ENCODE results near the gene ECM1.
A peak's percentile ranks its signal among the peaks of the same experiment; 100 is the strongest.

The ECM1 gene

DNA sequence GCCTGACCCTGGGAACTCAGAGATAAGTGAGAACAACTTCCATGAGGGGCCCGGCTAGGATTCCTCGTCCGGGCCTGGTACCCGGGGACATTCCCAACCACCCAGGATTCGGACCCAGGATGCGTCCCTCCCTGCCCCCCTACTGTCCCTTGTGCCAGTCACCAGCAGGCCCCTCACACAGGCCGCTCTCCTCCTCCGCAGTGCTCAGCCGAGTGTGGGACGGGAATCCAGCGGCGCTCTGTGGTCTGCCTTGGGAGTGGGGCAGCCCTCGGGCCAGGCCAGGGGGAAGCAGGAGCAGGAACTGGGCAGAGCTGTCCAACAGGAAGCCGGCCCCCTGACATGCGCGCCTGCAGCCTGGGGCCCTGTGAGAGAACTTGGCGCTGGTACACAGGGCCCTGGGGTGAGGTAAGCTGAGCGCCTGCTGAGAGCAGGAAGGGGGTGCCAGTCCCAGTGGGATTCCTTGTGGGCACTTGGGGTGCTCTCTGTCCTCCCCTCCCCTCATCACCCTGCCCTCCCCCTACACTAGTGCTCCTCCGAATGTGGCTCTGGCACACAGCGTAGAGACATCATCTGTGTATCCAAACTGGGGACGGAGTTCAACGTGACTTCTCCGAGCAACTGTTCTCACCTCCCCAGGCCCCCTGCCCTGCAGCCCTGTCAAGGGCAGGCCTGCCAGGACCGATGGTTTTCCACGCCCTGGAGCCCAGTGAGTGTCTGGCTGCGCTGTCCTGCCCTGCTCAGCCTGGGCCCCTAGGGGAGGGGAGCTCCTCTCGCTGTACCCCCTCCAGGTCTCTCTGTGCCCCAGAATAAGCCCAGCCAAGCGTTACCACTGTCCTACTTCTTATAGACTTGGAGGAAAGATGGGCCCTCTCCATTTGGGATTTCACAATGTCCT lies 51.1 kb downstream of the ECM1 start:
- DNase-seq (ENCODE audit: low spot score): no peak

DNA sequence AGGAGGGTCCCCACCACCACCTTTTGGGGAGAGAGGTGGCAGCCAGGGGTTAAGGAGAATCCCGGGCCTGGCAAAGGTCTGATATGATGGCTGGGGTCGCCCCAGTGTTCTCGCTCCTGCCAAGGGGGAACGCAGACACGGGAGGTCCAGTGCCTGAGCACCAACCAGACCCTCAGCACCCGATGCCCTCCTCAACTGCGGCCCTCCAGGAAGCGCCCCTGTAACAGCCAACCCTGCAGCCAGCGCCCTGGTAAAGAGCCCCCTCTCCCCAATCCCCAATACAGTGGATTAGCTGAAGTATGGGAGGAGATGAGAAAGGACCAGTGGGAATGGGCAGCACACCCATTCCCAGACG lies 51.7 kb downstream of the ECM1 start:
- no peak for DNase-seq (ENCODE audit: low spot score)

DNA sequence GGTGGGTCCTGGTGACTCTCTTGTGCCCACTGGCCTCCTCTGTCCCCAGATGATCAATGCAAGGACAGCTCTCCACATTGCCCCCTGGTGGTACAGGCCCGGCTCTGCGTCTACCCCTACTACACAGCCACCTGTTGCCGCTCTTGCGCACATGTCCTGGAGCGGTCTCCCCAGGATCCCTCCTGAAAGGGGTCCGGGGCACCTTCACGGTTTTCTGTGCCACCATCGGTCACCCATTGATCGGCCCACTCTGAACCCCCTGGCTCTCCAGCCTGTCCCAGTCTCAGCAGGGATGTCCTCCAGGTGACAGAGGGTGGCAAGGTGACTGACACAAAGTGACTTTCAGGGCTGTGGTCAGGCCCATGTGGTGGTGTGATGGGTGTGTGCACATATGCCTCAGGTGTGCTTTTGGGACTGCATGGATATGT lies 52.1 kb downstream of the ECM1 start:
- peak; percentile 56 for DNase-seq (ENCODE audit: low spot score)

DNA sequence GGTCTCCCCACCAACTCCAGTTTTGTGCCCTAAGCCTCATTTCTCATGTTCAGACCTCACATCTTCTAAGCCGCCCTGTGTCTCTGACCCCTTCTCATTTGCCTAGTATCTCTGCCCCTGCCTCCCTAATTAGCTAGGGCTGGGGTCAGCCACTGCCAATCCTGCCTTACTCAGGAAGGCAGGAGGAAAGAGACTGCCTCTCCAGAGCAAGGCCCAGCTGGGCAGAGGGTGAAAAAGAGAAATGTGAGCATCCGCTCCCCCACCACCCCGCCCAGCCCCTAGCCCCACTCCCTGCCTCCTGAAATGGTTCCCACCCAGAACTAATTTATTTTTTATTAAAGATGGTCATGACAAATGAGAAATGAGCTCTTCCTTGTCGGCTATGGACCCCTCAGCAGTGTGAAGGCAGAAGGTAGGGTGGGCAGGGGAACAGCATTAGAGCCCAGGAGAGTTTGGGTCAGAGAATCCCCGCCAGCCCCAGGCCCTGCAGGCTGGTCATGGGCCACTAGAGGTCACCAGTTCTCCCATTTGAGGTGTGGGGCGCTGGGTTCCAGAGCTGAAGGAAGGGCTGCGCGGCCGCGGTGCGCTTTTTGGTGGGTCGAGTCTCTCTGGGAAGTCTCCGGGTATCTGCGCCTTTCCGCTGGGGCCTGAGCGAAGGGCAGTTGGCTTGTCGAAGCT lies 52.8 kb downstream of the ECM1 start:
- peak; percentile 83 for DNase-seq (ENCODE audit: low spot score)

DNA sequence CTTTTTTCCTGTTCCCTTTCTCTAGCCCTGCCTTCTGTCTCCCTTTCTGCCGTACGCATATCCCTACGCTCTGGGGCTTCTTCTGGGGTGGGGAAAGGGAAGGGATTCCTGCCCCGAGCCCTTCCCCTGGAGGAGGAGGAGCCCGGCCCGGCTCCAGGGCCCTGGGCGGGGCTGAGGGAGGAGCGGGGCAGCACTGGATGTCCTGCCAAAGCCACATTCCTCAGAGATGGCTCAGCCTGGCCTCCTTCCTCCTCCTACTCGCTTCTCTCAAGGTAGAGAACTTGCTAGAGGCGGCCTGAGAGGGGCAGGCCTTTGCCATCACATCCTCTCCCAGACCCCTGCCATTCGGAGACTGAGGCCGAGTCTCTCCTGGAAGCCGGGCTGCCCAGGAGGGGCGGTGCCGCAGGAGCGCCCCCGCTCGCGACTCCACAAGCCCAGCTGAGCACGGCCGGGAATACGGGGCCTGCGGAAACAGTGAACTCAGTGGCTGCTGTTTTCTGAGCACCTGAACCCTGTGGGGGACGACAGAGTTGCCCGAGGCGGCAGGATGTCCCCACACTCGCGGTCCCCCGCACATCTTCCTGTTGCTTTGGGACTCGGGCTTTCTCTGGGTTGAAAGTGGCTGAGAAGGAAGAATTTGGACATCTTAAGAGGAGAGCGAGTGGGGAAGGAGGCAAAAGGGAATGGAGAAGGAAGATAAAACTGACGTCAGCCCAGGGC lies 53.5 kb downstream of the ECM1 start:
- DNase-seq (ENCODE audit: low spot score): peak; percentile 96

DNA sequence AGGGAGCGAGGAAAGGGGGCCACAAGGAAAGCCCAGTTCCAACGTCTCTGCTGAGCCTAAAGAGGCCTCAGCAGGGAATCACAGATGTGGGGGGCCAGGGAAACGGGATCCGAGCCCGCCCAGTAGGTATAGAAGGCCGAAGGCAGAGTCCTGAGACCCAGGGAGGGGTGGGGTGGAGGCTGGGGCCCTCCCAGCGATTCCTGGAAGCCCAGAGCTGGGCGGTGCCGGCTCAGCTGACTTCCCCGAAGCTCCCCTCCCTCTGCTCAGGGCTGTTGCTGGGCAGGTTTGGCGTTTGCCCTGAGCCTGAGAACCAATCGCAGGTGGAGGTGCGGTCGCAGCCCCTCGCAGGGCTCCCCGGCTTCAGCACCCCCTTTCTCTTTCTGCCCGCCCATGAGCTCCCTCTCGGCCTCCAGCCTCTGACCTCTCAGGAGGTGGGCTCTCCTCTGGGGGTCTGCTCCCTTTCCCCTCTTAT lies 54.1 kb downstream of the ECM1 start:
- DNase-seq (ENCODE audit: low spot score): peak; percentile 88

DNA sequence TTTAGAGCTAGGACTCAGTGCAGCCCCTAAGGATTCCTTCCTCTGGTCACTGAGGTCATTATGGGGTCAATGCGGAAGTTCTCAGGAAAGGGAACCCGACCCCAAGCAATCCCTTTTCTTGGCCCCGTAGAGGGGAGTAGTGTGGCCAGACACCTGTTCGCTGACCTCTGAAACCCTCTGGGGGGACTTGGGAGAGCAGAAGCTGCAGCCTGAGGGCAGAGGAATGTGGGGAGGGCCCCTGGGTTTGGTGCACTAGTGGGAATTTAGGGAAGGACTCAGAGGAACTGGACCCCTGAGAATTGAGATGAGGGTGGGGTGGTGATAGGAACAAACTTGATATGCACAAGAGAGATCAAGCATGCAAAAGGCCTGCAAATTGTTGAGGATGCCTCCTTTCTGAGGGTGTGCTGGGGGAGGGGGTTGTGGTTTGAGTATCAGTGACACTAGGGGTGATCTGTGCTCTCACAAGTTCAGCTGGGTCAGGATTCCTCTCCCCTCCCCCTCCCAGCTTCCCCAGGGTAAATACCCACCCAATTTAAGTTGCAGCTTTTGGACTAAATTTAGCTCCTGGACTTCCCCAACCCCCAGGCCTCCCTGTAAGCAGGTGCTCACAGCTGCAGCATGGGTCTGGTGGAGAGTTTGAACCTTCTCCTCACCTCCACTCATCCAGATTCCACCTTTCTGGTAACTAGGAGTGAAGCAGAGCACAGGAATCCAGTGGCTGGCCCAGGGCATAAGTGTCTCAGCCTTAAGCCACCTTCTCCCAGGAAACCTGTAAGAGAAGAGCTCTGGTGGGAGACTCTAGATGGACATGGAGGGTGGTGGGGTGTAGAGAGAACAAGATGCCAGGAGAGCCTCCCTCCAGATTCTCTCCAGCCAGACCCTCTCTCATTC lies 54.8 kb downstream of the ECM1 start:
- DNase-seq (ENCODE audit: low spot score): no peak

All from AG08395 (cell line).